ENCODE data around the gene SPEN. TPM values are rescaled to one million over a fixed set of nuclear protein-coding genes. Genes with fewer than 3 reads are reported as not detected.

Gene SPEN
- total and polyA plus RNA-seq, 4 donors = 10.7 to 82.3 (median 36.8) TPM

DNA sequence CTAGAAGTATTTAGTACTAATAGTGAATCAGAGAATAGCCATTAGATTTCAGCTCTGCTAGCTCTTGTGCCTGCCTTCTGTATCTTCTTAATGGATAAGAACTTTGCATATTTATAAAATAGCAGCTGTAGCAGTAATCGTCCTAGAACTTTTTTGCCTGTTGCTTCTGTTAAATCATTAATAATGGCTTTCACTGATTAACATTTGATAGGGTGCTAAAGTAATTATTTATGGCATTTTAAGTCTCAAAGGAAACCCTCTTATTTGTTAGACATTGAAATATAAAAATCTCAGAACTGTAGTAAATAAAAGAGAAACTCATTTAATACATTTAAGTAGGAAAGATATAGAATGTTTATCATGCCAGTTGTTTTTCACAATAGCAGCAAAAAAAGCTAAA is 27.0 kb downstream of the SPEN start:
- no peaks in the 10 kb centered on the region for H3K27me3 ChIP-seq (ENCODE audit: control insufficient read depth in 3 of 3, insufficient read depth in 3 of 3, low read length in 2 of 3)
- TF ChIP-seq CTCF (IDR thresholded peaks at IDR 0.05; ENCODE audit: control extremely low read depth, extremely low read depth) = no peak
- peaks cover 3 to 33% (median 9%) of the 10 kb centered on the region in 5 donors for H3K4me1 ChIP-seq (ENCODE audit: control insufficient read depth in 5 of 5, insufficient read depth in 5 of 5, low read length in 5 of 5)
- DNase-seq = peak in 2 of 3 donors; percentile 62 to 75
- no peak overlapping the region for H3K27ac ChIP-seq (ENCODE audit: low read depth in 1 of 2, low read length in 1 of 2)
- H3K9me3 ChIP-seq (ENCODE audit: control insufficient read depth in 4 of 4, insufficient read depth in 3 of 4, low read length in 3 of 4) = no peaks in the 10 kb centered on the region
- WGBS, 2 donors = 57 to 89% methylated on average over 1 of the region's 1 CpG
- no peak overlapping the region for H3K4me3 ChIP-seq
- H3K36me3 ChIP-seq (ENCODE audit: control insufficient read depth in 4 of 4, insufficient read depth in 4 of 4, low read length in 4 of 4) = peaks cover 0 to 13% (median 9%) of the 10 kb centered on the region in 4 donors
- no peak for ATAC-seq (ENCODE audit: insufficient read depth, low FRiP score)
- H3K9ac ChIP-seq (ENCODE audit: insufficient read depth in 1 of 2, low read length in 2 of 2) = no peak overlapping the region

GRCh38 chr1:15876357-15877055 is 29.0 kb downstream of the SPEN start:
- H3K36me3 ChIP-seq (ENCODE audit: control insufficient read depth in 4 of 4, insufficient read depth in 4 of 4, low read length in 4 of 4) = peaks cover 3 to 13% (median 9%) of the 10 kb centered on the region in 4 donors
- DNase-seq (peak in 2 of 3 donors; percentile 45 to 67), ATAC-seq (ENCODE audit: insufficient read depth, low FRiP score) (no peak)
- no peak overlapping the region for H3K9ac ChIP-seq (ENCODE audit: insufficient read depth in 1 of 2, low read length in 2 of 2)
- H3K9me3 ChIP-seq (ENCODE audit: control insufficient read depth in 4 of 4, insufficient read depth in 3 of 4, low read length in 3 of 4) = no peaks in the 10 kb centered on the region
- TF ChIP-seq CTCF (IDR thresholded peaks at IDR 0.05; ENCODE audit: control extremely low read depth, extremely low read depth) = no peak
- H3K27me3 ChIP-seq (ENCODE audit: control insufficient read depth in 3 of 3, insufficient read depth in 3 of 3, low read length in 2 of 3) = no peaks in the 10 kb centered on the region
- no peak overlapping the region for H3K4me3 ChIP-seq
- peaks cover 2 to 26% (median 5%) of the 10 kb centered on the region in 5 donors for H3K4me1 ChIP-seq (ENCODE audit: control insufficient read depth in 5 of 5, insufficient read depth in 5 of 5, low read length in 5 of 5)
- H3K27ac ChIP-seq (ENCODE audit: low read depth in 1 of 2, low read length in 1 of 2) = no peak overlapping the region
- 95% methylated on average over 12 of the region's 12 CpGs for WGBS, 2 donors

- 91% methylated on average over 5 of the region's 5 CpGs for WGBS, 2 donors
- ATAC-seq (ENCODE audit: insufficient read depth, low FRiP score) (no peak), DNase-seq (no peak)
- no peak overlapping the region for H3K27ac ChIP-seq (ENCODE audit: low read depth in 1 of 2, low read length in 1 of 2)
- no peak for TF ChIP-seq CTCF (IDR thresholded peaks at IDR 0.05; ENCODE audit: control extremely low read depth, extremely low read depth)
- H3K36me3 ChIP-seq (ENCODE audit: control insufficient read depth in 4 of 4, insufficient read depth in 4 of 4, low read length in 4 of 4) = peaks cover 0 to 5% (median 4%) of the 10 kb centered on the region in 4 donors
- H3K4me3 ChIP-seq = no peak overlapping the region
- no peaks in the 10 kb centered on the region for H3K9me3 ChIP-seq (ENCODE audit: control insufficient read depth in 4 of 4, insufficient read depth in 3 of 4, low read length in 3 of 4)
- H3K4me1 ChIP-seq (ENCODE audit: control insufficient read depth in 5 of 5, insufficient read depth in 5 of 5, low read length in 5 of 5) = peaks cover 4 to 20% (median 8%) of the 10 kb centered on the region in 5 donors
- H3K27me3 ChIP-seq (ENCODE audit: control insufficient read depth in 3 of 3, insufficient read depth in 3 of 3, low read length in 2 of 3) = no peaks in the 10 kb centered on the region
- no peak overlapping the region for H3K9ac ChIP-seq (ENCODE audit: insufficient read depth in 1 of 2, low read length in 2 of 2)
Observed at GRCh38 chr1:15881961-15882360, 34.5 kb downstream of the SPEN start.

Measured in lung (tissue), 12 donors.